Smooth muscle cell (in vitro differentiated cells): ENCODE measurements around the gene AQR. TPM values are rescaled to one million over a fixed set of nuclear protein-coding genes. Genes with fewer than 3 reads are reported as not detected.
A peak's percentile ranks its signal among the peaks of the same experiment; 100 is the strongest.

ENCODE experiments used
- DNase-seq: peaks from one replicate; lab custom pipeline; 2025; ENCODE audit not compliant: unreplicated experiment; lab: John Stamatoyannopoulos, UW
- H2AFZ ChIP-seq: fragments of 200-600 bp; sonication (generic); 2 replicates; pipeline ENCODE4 v1.6.0; 2016; ENCODE audit warnings: antibody characterized with exemption, low read depth, mild to moderate bottlenecking
- H3F3A ChIP-seq: fragments of 200-600 bp; sonication (generic); 2 replicates; pipeline ENCODE4 v1.6.0; 2017; ENCODE audit warnings: antibody characterized with exemption, low read depth
- H3K27ac ChIP-seq: fragments of 200-600 bp; sonication (generic); 2 replicates; pipeline ENCODE4 v1.5.1; 2016; ENCODE audit warnings: low read depth, mild to moderate bottlenecking
- H3K27me3 ChIP-seq: fragments of 200-600 bp; sonication (generic); 2 replicates; pipeline ENCODE4 v1.6.1; 2016; ENCODE audit warnings: low read depth, mild to moderate bottlenecking
- H3K36me3 ChIP-seq: fragments of 200-600 bp; sonication (generic); 2 replicates; pipeline ENCODE4 v1.5.1; 2016; ENCODE audit warnings: low read depth
- H3K4me1 ChIP-seq: fragments of 200-600 bp; sonication (generic); 2 replicates; pipeline ENCODE4 v1.5.1; 2016; ENCODE audit warnings: low read depth
- H3K4me2 ChIP-seq: fragments of 200-600 bp; sonication (generic); 2 replicates; pipeline ENCODE4 v1.6.0; 2016; ENCODE audit warnings: mild to moderate bottlenecking
- H3K4me3 ChIP-seq: fragments of 200-600 bp; sonication (generic); 2 replicates; pipeline ENCODE4 v1.5.1; 2016; ENCODE audit warnings: mild to moderate bottlenecking
- H3K79me2 ChIP-seq: fragments of 200-600 bp; sonication (generic); 2 replicates; pipeline ENCODE4 v1.6.0; 2016; ENCODE audit warnings: low read depth, mild to moderate bottlenecking
- H3K9ac ChIP-seq: fragments of 200-600 bp; sonication (generic); 2 replicates; pipeline ENCODE4 v1.6.0; 2016; ENCODE audit warnings: low read depth
- H3K9me3 ChIP-seq: fragments of 200-600 bp; sonication (generic); replicated peaks from 2 replicates; pipeline ENCODE4 v1.5.1; 2016; ENCODE audit warnings: low read depth
- H4K20me1 ChIP-seq: fragments of 200-600 bp; sonication (generic); 2 replicates; pipeline ENCODE4 v1.6.0; 2016; ENCODE audit warnings: low read depth
- CTCF ChIP-seq: fragments of 200-600 bp; sonication (generic); IDR thresholded peaks from 2 replicates; pipeline ENCODE4 v1.5.1; 2017; ENCODE audit warnings: borderline replicate concordance, mild to moderate bottlenecking, antibody characterized with exemption; ENCODE audit not compliant: insufficient read depth, poor library complexity, severe bottlenecking
- WGBS: methylation state at CpG from one replicate; pipeline ENCODE4 v1.1.7; 2016; ENCODE audit warnings: low lambda C conversion rate; 5-methylcytosine and 5-hydroxymethylcytosine counted together
- polyA plus RNA-seq: library from polyadenylated mRNA; unstranded; fragments of >200 nt; fragmentation: Nextera tagmentation; extraction: Ambion mirVana; gene quantifications from 2 replicates; pipeline ENCODE4 v1.2.1, GENCODE V29; 2016
- total RNA-seq: library from RNA; depleted of rRNA; stranded (reverse); fragments of >200 nt; gene quantifications from 2 replicates; pipeline ENCODE4 v1.2.3, GENCODE V29; 2014

Gene AQR
- total and polyA plus RNA-seq, 2 experiments from 2014 or later: 13.0 to 33.6 TPM

- no peak for DNase-seq
- Histone ChIP-seq H3K27ac (no peak overlapping the region), H3K4me3 (no peak overlapping the region), H3K27me3 (no peaks in the 10 kb centered on the region), H4K20me1 (no peaks in the 10 kb centered on the region), H3K9ac (no peak overlapping the region), H3K4me2 (no peak overlapping the region), H3F3A (no peaks in the 10 kb centered on the region), H3K79me2 (no peaks in the 10 kb centered on the region), H3K9me3 (no peaks in the 10 kb centered on the region), H3K4me1 (no peaks in the 10 kb centered on the region), H3K36me3 (peaks cover 7% of the 10 kb centered on the region), H2AFZ (no peak overlapping the region)
- 78% methylated on average over 7 of the region's 7 CpGs for WGBS
- TF ChIP-seq CTCF: no peak
These were observed 80.1 kb downstream of the AQR start for GRCh38 chr15:34889476-34889875.

GRCh38 chr15:34886134-34886533 is 83.4 kb downstream of the AQR start:
- H3K27me3 ChIP-seq: no peaks in the 10 kb centered on the region
- no peaks in the 10 kb centered on the region for H3K9me3 ChIP-seq
- peak overlapping the region; percentile 0 for H3K27ac ChIP-seq
- no peak for TF ChIP-seq CTCF
- H3F3A ChIP-seq: peaks cover 3% of the 10 kb centered on the region
- H3K4me1 ChIP-seq: no peaks in the 10 kb centered on the region
- H3K4me3 ChIP-seq: no peak overlapping the region
- H4K20me1 ChIP-seq: no peaks in the 10 kb centered on the region
- H2AFZ ChIP-seq: no peak overlapping the region
- DNase-seq: no peak
- peaks cover 5% of the 10 kb centered on the region for H3K36me3 ChIP-seq
- no peaks in the 10 kb centered on the region for H3K79me2 ChIP-seq
- H3K9ac ChIP-seq: no peak overlapping the region
- H3K4me2 ChIP-seq: no peak overlapping the region

- Histone ChIP-seq H3K79me2 (no peaks in the 10 kb centered on the region), H4K20me1 (no peaks in the 10 kb centered on the region), H3F3A (peaks cover 3% of the 10 kb centered on the region), H3K9me3 (no peaks in the 10 kb centered on the region), H3K4me3 (no peak overlapping the region), H3K9ac (no peak overlapping the region), H3K4me1 (no peaks in the 10 kb centered on the region), H3K27ac (no peak overlapping the region), H3K27me3 (no peaks in the 10 kb centered on the region), H3K36me3 (peaks cover 6% of the 10 kb centered on the region), H2AFZ (no peak overlapping the region), H3K4me2 (no peak overlapping the region)
- no peak for DNase-seq
- 96% methylated on average over 2 of the region's 2 CpGs for WGBS
- TF ChIP-seq CTCF: no peak
These were observed 85.9 kb downstream of the AQR start for GRCh38 chr15:34883633-34884032.

- TF ChIP-seq CTCF: no peak
- no peak overlapping the region for H3K4me3 ChIP-seq
- H3K9me3 ChIP-seq: no peaks in the 10 kb centered on the region
- H2AFZ ChIP-seq: no peak overlapping the region
- no peak overlapping the region for H3K27ac ChIP-seq
- WGBS: 84% methylated on average over 1 of the region's 1 CpG
- H3K36me3 ChIP-seq: peaks cover 6% of the 10 kb centered on the region
- no peaks in the 10 kb centered on the region for H4K20me1 ChIP-seq
- no peaks in the 10 kb centered on the region for H3K79me2 ChIP-seq
- H3K27me3 ChIP-seq: no peaks in the 10 kb centered on the region
- DNase-seq: no peak
- H3K4me2 ChIP-seq: no peak overlapping the region
- no peak overlapping the region for H3K9ac ChIP-seq
- peaks cover 3% of the 10 kb centered on the region for H3F3A ChIP-seq
- H3K4me1 ChIP-seq: no peaks in the 10 kb centered on the region
These were observed 86.5 kb downstream of the AQR start for GRCh38 chr15:34883042-34883441.
